ENCODE data around the gene SLC12A6.

GRCh38 chr15:34355241-34355640 is 17.7 kb upstream of the SLC12A6 start:
- TF ChIP-seq GATA3 (IDR thresholded peaks at IDR 0.05; ENCODE audit: low read depth, low read length) (no peak), GATA2 (IDR thresholded peaks at IDR 0.05; ENCODE audit: low read depth, low read length) (no peak)

Measured in SH-SY5Y (cell line).